Right atrium auricular region (tissue), 2 donors: Measurements from ENCODE around the gene C2orf78. TPM values are rescaled to one million over a fixed set of nuclear protein-coding genes. Genes with fewer than 3 reads are reported as not detected.

Source experiments
- DNase-seq: peaks from one replicate; pipeline ENCODE4 v3.0.0-alpha.2; 2019; ENCODE audit warnings: low spot score
- H3K27ac ChIP-seq, 2 donors: fragments of 200-600 bp; sonication (generic); 1 replicate in 1 of 2; 2 replicates in 1 of 2; pipeline ENCODE4 v1.5.1; 2016 to 2019
- H3K27me3 ChIP-seq, 2 donors: fragments of 200-600 bp; sonication (generic); one replicate each; pipeline versions ENCODE4 v1.5.1 to v1.6.0; 2017 to 2019
- H3K36me3 ChIP-seq: fragments of 200-600 bp; sonication (generic); one replicate; pipeline ENCODE4 v1.5.1; 2016
- H3K4me1 ChIP-seq, 2 donors: fragments of 200-600 bp; sonication (generic); one replicate each; pipeline versions ENCODE4 v1.5.1 to v1.6.0; 2017 to 2019
- H3K4me3 ChIP-seq, 2 donors: fragments of 200-600 bp; sonication (generic); 1 replicate in 1 of 2; 2 replicates in 1 of 2; pipeline ENCODE4 v1.5.1; 2017 to 2019; ENCODE audit warnings: mild to moderate bottlenecking in 1 of 2, moderate library complexity in 1 of 2
- H3K9me3 ChIP-seq, 2 donors: fragments of 200-600 bp; sonication (generic); one replicate each; pipeline ENCODE4 v1.5.1; 2019
- total RNA-seq, 2 donors: library from RNA; depleted of rRNA; stranded (reverse); fragments of >200 nt; gene quantifications; one replicate each; pipeline ENCODE4 v1.1.0, GENCODE V29; 2016
- TF ChIP-seq, protein P1 (sequence below), 2 donors: fragments of 200-600 bp; sonication (generic); IDR thresholded peaks; one replicate each; pipeline ENCODE4 v1.5.1; 2019; ENCODE audit warnings: antibody characterized with exemption in 2 of 2

Gene C2orf78
- total RNA-seq, 2 donors from 2014 or later: not detected

DNA sequence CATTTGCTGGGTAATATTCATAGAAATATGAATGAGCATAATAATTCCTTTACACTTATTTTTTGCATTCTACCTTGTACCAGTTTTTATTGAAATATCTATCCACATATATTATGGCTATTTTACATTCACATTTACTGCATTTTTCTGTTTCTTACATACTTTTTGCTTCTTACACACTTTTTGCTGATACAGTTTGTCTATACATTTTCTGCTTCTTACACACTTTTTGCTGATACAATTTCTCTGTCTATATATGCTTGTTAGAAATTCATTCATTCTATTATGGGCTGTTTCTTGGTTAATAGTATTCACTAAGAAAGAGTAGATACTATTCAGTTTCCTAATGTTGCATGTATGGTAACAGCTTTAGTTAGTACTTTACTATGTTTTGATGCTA is 27.9 kb downstream of the C2orf78 start:
- TF ChIP-seq, protein P1, sequence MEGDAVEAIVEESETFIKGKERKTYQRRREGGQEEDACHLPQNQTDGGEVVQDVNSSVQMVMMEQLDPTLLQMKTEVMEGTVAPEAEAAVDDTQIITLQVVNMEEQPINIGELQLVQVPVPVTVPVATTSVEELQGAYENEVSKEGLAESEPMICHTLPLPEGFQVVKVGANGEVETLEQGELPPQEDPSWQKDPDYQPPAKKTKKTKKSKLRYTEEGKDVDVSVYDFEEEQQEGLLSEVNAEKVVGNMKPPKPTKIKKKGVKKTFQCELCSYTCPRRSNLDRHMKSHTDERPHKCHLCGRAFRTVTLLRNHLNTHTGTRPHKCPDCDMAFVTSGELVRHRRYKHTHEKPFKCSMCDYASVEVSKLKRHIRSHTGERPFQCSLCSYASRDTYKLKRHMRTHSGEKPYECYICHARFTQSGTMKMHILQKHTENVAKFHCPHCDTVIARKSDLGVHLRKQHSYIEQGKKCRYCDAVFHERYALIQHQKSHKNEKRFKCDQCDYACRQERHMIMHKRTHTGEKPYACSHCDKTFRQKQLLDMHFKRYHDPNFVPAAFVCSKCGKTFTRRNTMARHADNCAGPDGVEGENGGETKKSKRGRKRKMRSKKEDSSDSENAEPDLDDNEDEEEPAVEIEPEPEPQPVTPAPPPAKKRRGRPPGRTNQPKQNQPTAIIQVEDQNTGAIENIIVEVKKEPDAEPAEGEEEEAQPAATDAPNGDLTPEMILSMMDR (IDR thresholded peaks at IDR 0.05): no peak
- Histone ChIP-seq H3K27me3 (no peaks in the 10 kb centered on the region), H3K4me3 (no peak overlapping the region)

DNA sequence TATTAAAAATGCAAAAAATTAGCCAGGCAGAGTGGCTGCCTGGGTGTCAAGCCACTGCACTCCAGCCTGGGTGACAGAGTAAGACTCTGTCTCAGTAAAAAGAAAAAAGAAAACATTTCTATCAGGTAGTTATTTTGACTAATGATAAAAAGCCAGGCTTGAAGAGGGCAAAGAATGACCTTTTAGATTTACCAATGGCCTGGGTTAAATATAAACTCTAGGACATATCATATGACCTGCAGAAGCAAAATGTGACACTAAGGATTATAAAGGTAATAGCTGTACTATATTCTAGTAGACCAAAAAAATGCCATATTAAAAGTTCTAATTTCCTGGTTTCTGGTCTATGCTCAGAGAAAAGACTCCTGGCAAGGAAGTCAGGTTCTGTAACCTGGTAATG is 28.7 kb downstream of the C2orf78 start:
- no peaks in the 10 kb centered on the region for H3K27me3 ChIP-seq
- H3K36me3 ChIP-seq: no peaks in the 10 kb centered on the region
- no peak overlapping the region for H3K27ac ChIP-seq
- TF ChIP-seq, protein P1 (IDR thresholded peaks at IDR 0.05): no peak
- no peaks in the 10 kb centered on the region for H3K4me1 ChIP-seq
- no peak overlapping the region for H3K4me3 ChIP-seq
- no peaks in the 10 kb centered on the region for H3K9me3 ChIP-seq
- DNase-seq: no peak

More for the DNA sequence above, 27.9 kb downstream of the C2orf78 start:
- H3K9me3 ChIP-seq: no peaks in the 10 kb centered on the region
- no peaks in the 10 kb centered on the region for H3K4me1 ChIP-seq
- no peak overlapping the region for H3K27ac ChIP-seq
- DNase-seq: no peak
- no peaks in the 10 kb centered on the region for H3K36me3 ChIP-seq

DNA sequence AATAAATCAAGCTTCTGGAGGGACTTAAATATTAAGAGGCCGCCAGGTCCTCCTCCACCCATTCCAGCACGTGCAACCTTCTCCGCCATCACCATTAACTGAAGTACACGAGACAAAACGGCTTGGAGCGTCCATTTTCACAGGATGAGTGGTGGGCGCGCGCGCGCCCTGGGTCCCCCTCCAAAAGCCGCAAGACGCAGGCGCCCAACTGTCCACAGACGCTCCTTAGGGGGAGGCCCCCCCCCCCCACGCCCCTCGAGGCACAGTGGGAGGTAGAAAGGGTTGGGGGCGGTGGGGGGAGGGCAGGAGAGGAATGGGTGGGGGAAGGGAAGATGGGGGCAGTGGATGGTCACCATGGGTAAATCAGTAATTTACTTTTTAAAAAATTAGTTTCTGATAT is 34.3 kb downstream of the C2orf78 start:
- H3K27ac ChIP-seq: no peak overlapping the region
- TF ChIP-seq, protein P1 (IDR thresholded peaks at IDR 0.05): no peak
- no peaks in the 10 kb centered on the region for H3K27me3 ChIP-seq
- H3K9me3 ChIP-seq: no peaks in the 10 kb centered on the region
- no peaks in the 10 kb centered on the region for H3K4me1 ChIP-seq
- no peak overlapping the region for H3K4me3 ChIP-seq
- H3K36me3 ChIP-seq: no peaks in the 10 kb centered on the region
- DNase-seq: no peak

DNA sequence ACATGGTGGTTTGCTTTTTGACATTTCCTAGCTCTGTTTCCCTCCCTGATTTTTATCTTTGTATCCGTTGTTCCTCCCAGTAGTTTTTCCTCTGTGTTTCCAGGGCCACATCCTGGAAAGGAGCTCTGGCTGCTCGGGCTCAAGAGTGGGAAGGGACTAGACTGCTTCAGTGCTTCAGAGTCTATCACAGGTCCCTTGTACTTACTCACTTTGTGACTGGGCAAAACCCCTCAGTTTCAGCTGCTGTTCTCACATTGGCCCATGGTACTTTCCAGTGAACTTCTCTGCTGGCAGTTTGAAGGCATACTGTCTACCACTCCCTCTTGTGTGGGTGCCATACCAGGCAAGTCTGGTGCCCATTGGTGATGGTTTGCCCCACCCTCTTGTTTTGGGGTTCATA is 37.2 kb downstream of the C2orf78 start:
- TF ChIP-seq, protein P1 (IDR thresholded peaks at IDR 0.05): no peak
- Histone ChIP-seq H3K27me3 (no peaks in the 10 kb centered on the region), H3K36me3 (no peaks in the 10 kb centered on the region), H3K4me1 (no peaks in the 10 kb centered on the region), H3K9me3 (no peaks in the 10 kb centered on the region), H3K4me3 (no peak overlapping the region), H3K27ac (no peak overlapping the region)
- no peak for DNase-seq

DNA sequence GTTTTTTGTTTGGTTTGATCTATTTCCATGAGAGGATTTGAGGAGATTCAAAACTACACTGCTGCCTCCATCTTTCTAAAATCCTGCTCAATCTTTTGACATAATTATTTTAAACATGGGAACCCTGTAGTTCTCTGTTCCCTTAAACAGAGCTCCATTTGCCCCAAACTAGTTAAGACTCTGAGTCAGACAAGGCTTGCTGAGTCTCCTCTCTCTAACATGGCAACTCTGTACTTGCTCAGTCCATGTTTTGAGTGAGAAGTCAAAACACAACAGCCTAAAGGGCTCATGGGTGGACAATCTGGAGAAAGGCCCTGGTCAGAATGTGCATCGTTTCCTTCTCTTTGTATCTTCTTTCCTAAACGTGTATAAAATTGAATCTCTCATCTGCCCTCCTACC is 37.7 kb downstream of the C2orf78 start:
- DNase-seq: no peak
- H3K4me1 ChIP-seq: no peaks in the 10 kb centered on the region
- no peaks in the 10 kb centered on the region for H3K9me3 ChIP-seq
- TF ChIP-seq, protein P1 (IDR thresholded peaks at IDR 0.05): no peak
- no peaks in the 10 kb centered on the region for H3K27me3 ChIP-seq
- no peak overlapping the region for H3K27ac ChIP-seq
- H3K36me3 ChIP-seq: no peaks in the 10 kb centered on the region
- no peak overlapping the region for H3K4me3 ChIP-seq

DNA sequence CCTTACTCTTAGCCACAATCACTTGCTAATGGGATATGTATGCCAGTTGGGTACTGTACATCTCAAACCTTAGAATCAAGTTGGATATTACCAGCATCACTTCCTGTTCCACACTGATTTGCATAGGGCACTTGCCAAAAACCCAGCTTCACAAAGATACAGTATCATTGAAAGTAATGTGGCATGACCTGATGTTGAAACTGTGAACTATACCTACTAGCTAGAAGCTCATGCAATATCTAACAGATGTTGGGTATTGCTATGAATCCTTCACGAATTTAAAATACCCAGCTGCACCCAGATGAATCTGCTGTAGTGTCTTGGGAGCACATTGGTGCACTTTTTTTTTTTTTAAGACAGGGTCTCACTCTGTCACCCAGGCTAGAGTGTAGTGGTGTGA is 38.3 kb downstream of the C2orf78 start:
- no peak for DNase-seq
- Histone ChIP-seq H3K36me3 (no peaks in the 10 kb centered on the region), H3K27me3 (no peaks in the 10 kb centered on the region), H3K4me1 (no peaks in the 10 kb centered on the region), H3K9me3 (no peaks in the 10 kb centered on the region), H3K27ac (no peak overlapping the region), H3K4me3 (no peak overlapping the region)
- TF ChIP-seq, protein P1 (IDR thresholded peaks at IDR 0.05): no peak
